GM21717 (cell line): ENCODE measurements around the gene PCDHGC3.
A peak's percentile ranks its signal among the peaks of the same experiment; 100 is the strongest.

ENCODE experiments used
- ATAC-seq: cut with Tn5 transposase; IDR thresholded peaks from one replicate; pipeline ENCODE4 v1.9.1; 2021; ENCODE audit warnings: mild to moderate bottlenecking, moderate library complexity; ENCODE audit not compliant: unreplicated experiment

The PCDHGC3 gene

GRCh38 chr5:141519605-141520565, 44.1 kb downstream of the PCDHGC3 start:
- no peak for ATAC-seq

GRCh38 chr5:141521244-141521781, 45.5 kb downstream of the PCDHGC3 start:
- no peak for ATAC-seq

GRCh38 chr5:141522301-141522700, 46.5 kb downstream of the PCDHGC3 start:
- no peak for ATAC-seq

DNA sequence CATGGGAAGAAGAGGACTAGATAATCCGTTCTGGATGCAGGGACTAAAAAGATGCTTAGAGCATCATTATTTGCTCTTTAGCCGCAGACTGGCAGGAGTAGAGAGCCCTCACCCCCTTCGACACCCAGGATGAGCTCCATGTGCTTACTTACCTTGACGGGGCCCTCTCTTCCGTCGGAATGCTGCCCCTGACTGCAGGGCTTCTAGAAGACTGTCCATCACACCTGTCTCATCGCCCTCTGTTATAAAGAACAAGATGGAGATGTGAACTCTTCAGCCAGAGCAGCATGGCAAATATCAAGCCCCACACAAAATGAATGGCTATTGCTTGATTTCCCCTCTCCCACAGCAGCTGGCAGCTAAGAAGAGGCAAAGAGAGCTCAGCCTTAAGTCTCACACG, 48.2 kb downstream of the PCDHGC3 start:
- ATAC-seq, result no peak

DNA sequence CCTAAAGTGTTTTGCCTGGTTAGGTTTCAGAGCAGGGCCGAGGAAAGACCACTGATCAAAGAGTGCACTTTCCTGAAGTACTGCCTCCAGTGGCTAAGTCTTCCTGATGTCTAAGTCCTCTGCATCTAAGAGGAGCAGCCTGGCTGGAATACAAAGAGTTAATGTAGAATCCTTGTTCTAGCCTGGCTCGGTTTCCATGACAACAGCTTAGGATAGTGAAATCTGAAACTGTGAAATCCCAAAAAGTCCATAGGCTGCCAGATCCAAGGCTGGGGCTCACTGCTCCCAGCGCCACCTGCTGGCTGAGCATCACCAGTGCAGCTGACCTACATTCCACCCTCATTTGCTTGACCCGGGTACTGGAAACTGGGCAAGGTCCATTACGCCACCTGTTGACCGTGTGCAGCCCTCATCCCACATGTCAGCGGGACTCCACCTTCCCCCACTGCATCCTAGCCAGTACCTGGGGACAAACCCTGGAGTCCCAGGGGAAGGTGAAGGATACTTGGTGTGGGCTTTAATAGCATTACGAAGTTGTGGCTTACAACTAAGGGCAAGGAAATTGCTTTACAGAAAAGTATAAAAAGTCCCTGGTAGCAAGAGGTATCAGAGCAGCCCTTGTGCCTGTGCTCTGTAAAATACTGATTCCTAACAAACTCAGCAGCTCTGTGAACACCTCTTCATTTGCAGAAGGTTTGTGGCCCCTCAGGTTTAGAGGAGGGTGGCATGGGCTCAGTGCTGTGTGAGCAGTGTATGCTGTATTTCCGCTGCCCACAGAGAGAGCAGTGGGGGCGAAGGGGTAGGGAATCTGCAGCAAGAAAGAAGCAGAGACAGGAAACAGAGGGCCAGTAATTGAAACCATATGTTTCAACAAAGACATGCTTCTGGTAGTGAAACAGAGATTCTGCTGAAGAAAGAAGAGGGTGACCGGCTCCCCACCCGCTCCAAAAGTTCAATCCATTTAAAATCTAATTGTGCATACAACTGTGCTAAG, 49.1 kb downstream of the PCDHGC3 start:
- ATAC-seq, result peak; percentile 67

GRCh38 chr5:141525653-141526052, 49.9 kb downstream of the PCDHGC3 start:
- ATAC-seq, result no peak

GRCh38 chr5:141527426-141527825, 51.7 kb downstream of the PCDHGC3 start:
- no peak for ATAC-seq
